Lower leg skin (tissue), 4 donors: ENCODE data around the gene NME1. TPM values are rescaled to one million over a fixed set of nuclear protein-coding genes. Genes with fewer than 3 reads are reported as not detected.
"Not testable (repeated sequence)": the region's sequence is repeated elsewhere in the genome, so short reads cannot be mapped to it uniquely, and the experiment has no call there.

ENCODE experiments used
- DNase-seq, 2 donors: peaks; one replicate each; pipeline ENCODE4 v3.0.0-alpha.2; 2019; ENCODE audit warnings: low spot score in 2 of 2
- H3K4me3 ChIP-seq: fragments of 200-600 bp; sonication (generic); 2 replicates; pipeline ENCODE4 v1.5.1; 2017; ENCODE audit warnings: mild to moderate bottlenecking, low read depth; ENCODE audit not compliant: poor library complexity, severe bottlenecking
- POLR2A ChIP-seq, 2 donors: fragments of 450-650 bp; IDR thresholded peaks; one replicate each; pipeline ENCODE4 v1.6.1; 2016 to 2017; ENCODE audit warnings: antibody characterized with exemption in 2 of 2, mild to moderate bottlenecking in 1 of 2, moderate library complexity in 1 of 2
- WGBS, 2 donors: methylation state at CpG; one replicate each; pipeline ENCODE4 v1.1.5; 2018; 5-methylcytosine and 5-hydroxymethylcytosine counted together
- intact Hi-C: fragments of 100-400 bp; cut with DNase I; formaldehyde crosslinking; loops from one replicate; pipeline ENCODE4 v1.15.0; 2023; ENCODE audit warnings: low total_unique reads
- total RNA-seq, 4 donors: library from RNA; depleted of rRNA; stranded (reverse); fragments of >200 nt; gene quantifications; one replicate each; pipeline ENCODE4 v1.1.0, GENCODE V29; 2016
- TF ChIP-seq, protein P1 (sequence below), 3 donors: fragments of 450-650 bp; IDR thresholded peaks; one replicate each; pipeline ENCODE4 v1.5.1; 2016; ENCODE audit warnings: antibody characterized with exemption in 3 of 3, mild to moderate bottlenecking in 3 of 3, moderate library complexity in 2 of 3

The NME1 gene
- 10 to 100 TPM; 18.1 to 42.8 (median 27.0) TPM for total RNA-seq

GRCh38 chr17:51153210-51154072 is at the start of gene NME1:
NME1 (plus strand) TSS chr17:51153559; CDS start chr17:51155655, 2,096 bp downstream.
- intact Hi-C loops: no loop called here
- WGBS, 2 donors: 0 to 1% methylated on average over 58 to 60 of the region's 60 CpGs
- peak; percentile 98 to 99 for DNase-seq
- TF ChIP-seq, protein P1, sequence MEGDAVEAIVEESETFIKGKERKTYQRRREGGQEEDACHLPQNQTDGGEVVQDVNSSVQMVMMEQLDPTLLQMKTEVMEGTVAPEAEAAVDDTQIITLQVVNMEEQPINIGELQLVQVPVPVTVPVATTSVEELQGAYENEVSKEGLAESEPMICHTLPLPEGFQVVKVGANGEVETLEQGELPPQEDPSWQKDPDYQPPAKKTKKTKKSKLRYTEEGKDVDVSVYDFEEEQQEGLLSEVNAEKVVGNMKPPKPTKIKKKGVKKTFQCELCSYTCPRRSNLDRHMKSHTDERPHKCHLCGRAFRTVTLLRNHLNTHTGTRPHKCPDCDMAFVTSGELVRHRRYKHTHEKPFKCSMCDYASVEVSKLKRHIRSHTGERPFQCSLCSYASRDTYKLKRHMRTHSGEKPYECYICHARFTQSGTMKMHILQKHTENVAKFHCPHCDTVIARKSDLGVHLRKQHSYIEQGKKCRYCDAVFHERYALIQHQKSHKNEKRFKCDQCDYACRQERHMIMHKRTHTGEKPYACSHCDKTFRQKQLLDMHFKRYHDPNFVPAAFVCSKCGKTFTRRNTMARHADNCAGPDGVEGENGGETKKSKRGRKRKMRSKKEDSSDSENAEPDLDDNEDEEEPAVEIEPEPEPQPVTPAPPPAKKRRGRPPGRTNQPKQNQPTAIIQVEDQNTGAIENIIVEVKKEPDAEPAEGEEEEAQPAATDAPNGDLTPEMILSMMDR (IDR thresholded peaks at IDR 0.05): peak in 1 of 3 donors; percentile 80
- TF ChIP-seq POLR2A (IDR thresholded peaks at IDR 0.05): no peak
- peak within 1 kb of the TSS; percentile 50 for H3K4me3 ChIP-seq

DNA sequence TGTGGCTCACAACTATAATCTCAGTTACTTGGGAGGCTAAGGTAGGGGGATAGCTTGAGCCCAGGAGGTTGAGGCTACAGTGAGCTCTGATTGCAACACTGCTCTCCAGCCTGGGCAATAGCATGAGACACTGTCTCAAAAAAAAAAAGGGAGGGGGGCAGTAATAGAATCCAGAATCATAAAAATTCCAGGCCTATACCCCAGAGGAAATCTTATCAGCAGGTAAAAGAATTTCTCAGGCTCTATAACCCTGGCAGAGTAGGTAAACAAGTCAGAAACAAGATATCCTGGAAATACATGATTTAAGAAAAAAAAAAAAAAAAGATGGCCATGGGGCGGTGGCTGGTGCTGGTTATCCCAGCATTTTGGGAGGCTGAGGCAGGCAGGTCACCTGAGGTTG is 45.6 kb upstream of the NME1 start:
- H3K4me3 ChIP-seq: no peak overlapping the region
- 91 to 96% methylated on average over 1 of the region's 1 CpG for WGBS, 2 donors
- TF ChIP-seq, protein P1 (IDR thresholded peaks at IDR 0.05): no peak
- TF ChIP-seq POLR2A (IDR thresholded peaks at IDR 0.05): no peak
- intact Hi-C loops: no loop called here
- DNase-seq: peak in 1 of 2 donors; percentile 10

DNA sequence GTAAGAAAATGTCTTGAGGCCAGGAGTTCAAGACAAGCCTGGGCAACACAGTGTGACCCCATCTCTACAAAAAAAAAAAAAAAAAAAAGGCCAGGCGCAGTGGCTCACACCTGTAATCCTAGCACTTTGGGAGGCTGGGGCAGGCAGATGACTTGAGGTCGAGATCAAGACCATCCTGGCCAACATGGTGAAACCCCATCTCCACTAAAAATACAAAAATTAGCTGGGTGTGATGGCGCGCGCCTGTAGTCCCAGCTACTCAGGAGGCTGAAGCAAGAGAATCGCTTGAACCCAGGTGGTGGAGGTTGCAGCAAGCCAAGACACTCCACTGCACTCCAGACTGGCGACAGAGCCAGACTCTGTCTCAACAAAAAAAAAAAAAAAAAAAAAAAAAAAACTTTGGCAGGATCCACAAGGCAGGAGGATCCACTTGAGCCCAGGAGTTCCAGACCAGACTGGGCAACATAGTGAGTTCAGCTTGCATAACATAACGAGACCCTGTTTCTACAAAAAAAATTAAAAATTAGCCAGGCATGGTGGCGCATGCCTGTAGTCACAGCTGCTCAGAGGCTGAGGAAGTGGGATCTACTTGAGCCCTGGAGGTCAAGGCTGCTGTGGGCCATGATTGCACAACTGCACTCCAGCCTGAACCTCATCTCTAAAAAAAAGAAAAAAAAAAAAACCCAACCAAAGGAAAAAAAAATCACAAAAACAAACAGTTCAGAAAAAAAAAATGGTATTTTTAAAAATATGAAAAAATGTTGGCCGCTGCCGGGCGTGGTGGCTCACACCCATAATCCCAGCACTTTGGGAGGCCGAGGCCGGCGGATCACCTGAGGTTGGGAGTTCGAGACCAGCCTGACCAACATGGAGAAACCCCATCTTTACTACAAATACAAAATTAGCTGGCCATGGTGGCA is 40.8 kb upstream of the NME1 start:
- H3K4me3 ChIP-seq, intact Hi-C loops: not testable (repeated sequence)
- TF ChIP-seq, protein P1 (IDR thresholded peaks at IDR 0.05): peak in 1 of 3 donors; percentile 48
- 84 to 87% methylated on average over 15 to 16 of the region's 16 CpGs for WGBS, 2 donors
- peak; percentile 38 to 82 for DNase-seq

GRCh38 chr17:51115179-51115578 is 38.2 kb upstream of the NME1 start:
- peak in 1 of 2 donors; percentile 31 for DNase-seq
- intact Hi-C loops: no loop called here
- TF ChIP-seq POLR2A (IDR thresholded peaks at IDR 0.05): no peak
- TF ChIP-seq, protein P1 (IDR thresholded peaks at IDR 0.05): no peak
- WGBS, 2 donors: 80 to 93% methylated on average over 4 of the region's 4 CpGs
- no peak overlapping the region for H3K4me3 ChIP-seq

DNA sequence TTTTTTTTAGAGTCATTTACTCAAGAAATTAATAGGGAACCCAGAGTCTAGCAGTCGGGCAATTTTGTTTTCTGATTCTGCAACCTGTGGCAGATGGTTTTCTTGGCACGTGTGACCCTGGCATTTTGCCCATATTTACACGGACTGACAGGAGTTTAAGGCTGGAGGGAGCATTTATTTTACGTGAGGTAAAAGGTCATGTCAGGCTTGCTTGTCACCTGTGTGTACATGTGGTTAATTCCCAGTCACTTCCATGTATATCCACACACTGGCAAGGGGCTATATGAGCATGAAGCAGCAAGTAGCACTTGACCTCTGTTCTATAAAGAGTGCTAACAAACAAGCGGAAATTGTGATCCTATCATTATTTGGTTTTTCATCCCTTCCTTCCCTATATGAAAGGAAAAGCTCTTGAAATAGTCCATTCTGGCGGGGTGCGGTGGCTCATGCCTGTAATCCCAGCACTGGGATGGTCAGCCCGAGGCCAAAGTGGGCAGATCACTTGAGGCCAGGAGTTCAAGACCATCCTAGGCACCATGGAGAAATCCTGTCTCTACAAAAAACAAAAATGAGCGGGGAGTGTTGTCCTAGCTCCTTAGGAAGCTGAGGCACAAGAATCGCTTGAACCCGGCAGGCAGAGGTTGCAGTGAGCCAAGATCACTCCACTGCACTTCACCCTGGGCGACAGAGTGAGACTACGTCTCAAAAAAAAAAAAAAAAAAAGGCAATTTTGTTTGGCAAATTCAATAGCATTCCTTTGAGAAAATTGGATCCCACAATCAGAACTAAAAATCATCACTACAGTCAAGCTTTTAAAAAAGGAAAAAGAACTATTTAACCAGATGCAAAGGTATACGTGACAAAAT is 34.8 kb upstream of the NME1 start:
- intact Hi-C loops: no loop called here
- TF ChIP-seq, protein P1 (IDR thresholded peaks at IDR 0.05): no peak
- 32 to 35% methylated on average over 14 of the region's 14 CpGs for WGBS, 2 donors
- DNase-seq: peak; percentile 49 to 86
- H3K4me3 ChIP-seq: no peak overlapping the region
